Activated naive CD4-positive, alpha-beta T cell (primary cell): ENCODE results near the gene PCDH9.

Experiments
- DNase-seq, 4 experiments: peaks; one replicate each; lab custom pipeline; 2025; lab: John Stamatoyannopoulos, UW

PCDH9 gene

GRCh38 chr13:66842766-66843165, 387.4 kb downstream of the PCDH9 start:
- no peak for DNase-seq

GRCh38 chr13:66840621-66841020, 389.5 kb downstream of the PCDH9 start:
- no peak for DNase-seq

- DNase-seq, result no peak
Observed at GRCh38 chr13:66837246-66837645, 392.9 kb downstream of the PCDH9 start.

GRCh38 chr13:66835040-66835628, 395.0 kb downstream of the PCDH9 start:
- no peak for DNase-seq

GRCh38 chr13:66830940-66831716, 399.0 kb downstream of the PCDH9 start:
- no peak for DNase-seq

- DNase-seq, result no peak
Observed at GRCh38 chr13:66829803-66830202, 400.3 kb downstream of the PCDH9 start.

- no peak for DNase-seq
Observed at GRCh38 chr13:66826398-66826797, 403.7 kb downstream of the PCDH9 start.

GRCh38 chr13:66821551-66821950, 408.6 kb downstream of the PCDH9 start:
- DNase-seq, result no peak

GRCh38 chr13:66811455-66811854, 418.7 kb downstream of the PCDH9 start:
- no peak for DNase-seq

GRCh38 chr13:66809485-66809884, 420.7 kb downstream of the PCDH9 start:
- DNase-seq, result no peak

- no peak for DNase-seq
Observed at GRCh38 chr13:66807251-66807650, 422.9 kb downstream of the PCDH9 start.

GRCh38 chr13:66805657-66806056, 424.5 kb downstream of the PCDH9 start:
- DNase-seq, result no peak

- no peak for DNase-seq
Observed at GRCh38 chr13:66803808-66804456, 426.2 kb downstream of the PCDH9 start.

- DNase-seq, result no peak
Observed at GRCh38 chr13:66803013-66803807, 426.9 kb downstream of the PCDH9 start.

GRCh38 chr13:66795636-66796035, 434.5 kb downstream of the PCDH9 start:
- no peak for DNase-seq

- DNase-seq, result no peak
Observed at GRCh38 chr13:66794340-66795031, 435.6 kb downstream of the PCDH9 start.

- DNase-seq, result no peak
Observed at GRCh38 chr13:66790861-66791260, 439.3 kb downstream of the PCDH9 start.

GRCh38 chr13:66781241-66781640, 448.9 kb downstream of the PCDH9 start:
- DNase-seq, result no peak

- no peak for DNase-seq
Observed at GRCh38 chr13:66780814-66781213, 449.3 kb downstream of the PCDH9 start.

- no peak for DNase-seq
Observed at GRCh38 chr13:66778461-66778860, 451.7 kb downstream of the PCDH9 start.

- no peak for DNase-seq
Observed at GRCh38 chr13:66775196-66775595, 454.9 kb downstream of the PCDH9 start.

- no peak for DNase-seq
Observed at GRCh38 chr13:66774046-66774445, 456.1 kb downstream of the PCDH9 start.
